H9 (cell line): ENCODE data around the gene IGSF9B. TPM values are rescaled to one million over a fixed set of nuclear protein-coding genes. Genes with fewer than 3 reads are reported as not detected.

Source experiments
- DNase-seq: peaks from one replicate; pipeline ENCODE4 v3.0.0-alpha.2; 2017
- H2AFZ ChIP-seq: one replicate; pipeline ENCODE4 v1.6.1; 2013; ENCODE audit warnings: mild to moderate bottlenecking, low read length, control low read depth, moderate library complexity
- H2AK5ac ChIP-seq: 2 replicates; pipeline ENCODE4 v1.6.1; 2013; ENCODE audit warnings: low read length, control low read depth, mixed read lengths; ENCODE audit not compliant: insufficient read length
- H2BK120ac ChIP-seq: one replicate; pipeline ENCODE4 v1.6.1; 2013; ENCODE audit warnings: low read depth, mild to moderate bottlenecking, low read length, control low read depth, inconsistent platforms; ENCODE audit not compliant: poor library complexity, severe bottlenecking
- H2BK12ac ChIP-seq: 2 replicates; pipeline ENCODE4 v1.6.1; 2013; ENCODE audit warnings: low read length, control low read depth, mixed read lengths, low read depth; ENCODE audit not compliant: insufficient read length
- H2BK15ac ChIP-seq: 2 replicates; pipeline ENCODE4 v1.6.1; 2013; ENCODE audit warnings: low read depth, low read length, control low read depth
- H2BK20ac ChIP-seq: one replicate; pipeline ENCODE4 v1.6.1; 2013; ENCODE audit warnings: low read depth, mild to moderate bottlenecking, low read length, control low read depth, inconsistent platforms; ENCODE audit not compliant: poor library complexity, severe bottlenecking
- H2BK5ac ChIP-seq: 2 replicates; pipeline ENCODE4 v1.6.1; 2013; ENCODE audit warnings: low read length, control low read depth, mixed read lengths; ENCODE audit not compliant: insufficient read length
- H3K14ac ChIP-seq: 2 replicates; pipeline ENCODE4 v1.6.1; 2013; ENCODE audit warnings: low read length, control low read depth; ENCODE audit not compliant: insufficient read depth
- H3K18ac ChIP-seq: 2 replicates; pipeline ENCODE4 v1.6.1; 2013; ENCODE audit warnings: low read depth, mild to moderate bottlenecking, mixed read lengths, low read length, control low read depth; ENCODE audit not compliant: insufficient read length
- H3K23ac ChIP-seq: 2 replicates; pipeline ENCODE4 v1.6.1; 2013; ENCODE audit warnings: low read length, control low read depth, mixed read lengths, low read depth; ENCODE audit not compliant: insufficient read length
- H3K23me2 ChIP-seq: 2 replicates; pipeline ENCODE4 v1.6.1; 2013; ENCODE audit warnings: low read depth, mild to moderate bottlenecking, mixed read lengths, low read length, control low read depth; ENCODE audit not compliant: insufficient read length, poor library complexity, severe bottlenecking
- H3K27ac ChIP-seq: 2 replicates; pipeline ENCODE4 v1.5.1; 2013; ENCODE audit warnings: low read length, control low read depth, mixed read lengths, low read depth; ENCODE audit not compliant: insufficient read length
- H3K27me3 ChIP-seq: 2 replicates; pipeline ENCODE4 v1.6.1; 2013; ENCODE audit warnings: low read length, control low read depth, inconsistent platforms; ENCODE audit not compliant: insufficient read depth
- H3K4ac ChIP-seq: 2 replicates; pipeline ENCODE4 v1.6.1; 2013; ENCODE audit warnings: low read depth, mild to moderate bottlenecking, control low read depth, inconsistent platforms, low read length, moderate library complexity
- H3K4me1 ChIP-seq: 2 replicates; pipeline ENCODE4 v1.6.1; 2013; ENCODE audit warnings: low read length, control low read depth, inconsistent platforms; ENCODE audit not compliant: insufficient read depth
- H3K4me2 ChIP-seq: 2 replicates; pipeline ENCODE4 v1.6.1; 2013; ENCODE audit warnings: low read length, control low read depth, mixed read lengths; ENCODE audit not compliant: insufficient read length, insufficient read depth
- H3K56ac ChIP-seq: 2 replicates; pipeline ENCODE4 v1.6.1; 2013; ENCODE audit warnings: low read depth, mild to moderate bottlenecking, mixed read lengths, low read length, control low read depth; ENCODE audit not compliant: insufficient read length
- H3K79me1 ChIP-seq: 2 replicates; pipeline ENCODE4 v1.6.1; 2013; ENCODE audit warnings: low read depth, mild to moderate bottlenecking, moderate library complexity, low read length, control low read depth, inconsistent platforms; ENCODE audit not compliant: insufficient read depth, poor library complexity, severe bottlenecking
- H3K79me2 ChIP-seq: 2 replicates; pipeline ENCODE4 v1.6.1; 2013; ENCODE audit warnings: low read length, control low read depth, inconsistent platforms; ENCODE audit not compliant: insufficient read depth
- H3K9ac ChIP-seq: 2 replicates; pipeline ENCODE4 v1.6.1; 2013; ENCODE audit warnings: low read length, control low read depth, mixed read lengths; ENCODE audit not compliant: insufficient read length; ENCODE audit errors: extremely low read depth
- H3K9me3 ChIP-seq: one replicate; pipeline ENCODE4 v1.6.1; 2013; ENCODE audit warnings: low read depth, low read length, inconsistent platforms; ENCODE audit not compliant: control insufficient read depth
- H3T11ph ChIP-seq: one replicate; pipeline ENCODE4 v1.6.1; 2013; ENCODE audit warnings: mild to moderate bottlenecking, low read length, control low read depth, inconsistent platforms
- H4K20me1 ChIP-seq: one replicate; pipeline ENCODE4 v1.6.1; 2013; ENCODE audit not compliant: control insufficient read depth, insufficient read length, insufficient read depth
- H4K5ac ChIP-seq: 2 replicates; pipeline ENCODE4 v1.6.1; 2013; ENCODE audit warnings: low read depth, mild to moderate bottlenecking, mixed read lengths, low read length, control low read depth; ENCODE audit not compliant: insufficient read length
- H4K8ac ChIP-seq: replicated peaks from 2 replicates; pipeline ENCODE4 v1.6.1; 2013; ENCODE audit warnings: low read length, control low read depth, mixed read lengths, low read depth; ENCODE audit not compliant: insufficient read length
- H4K91ac ChIP-seq: 2 replicates; pipeline ENCODE4 v1.6.1; 2013; ENCODE audit warnings: low read depth, mild to moderate bottlenecking, moderate library complexity, mixed read lengths, low read length, control low read depth; ENCODE audit not compliant: insufficient read length
- H3K27ac Mint-ChIP-seq, 3 experiments: 2 replicates in 2 of 3; 3 replicates in 1 of 3; pipeline ENCODE4 v1.8.0; 2020 to 2021; ENCODE audit warnings: mixed read lengths in 3 of 3, mild to moderate bottlenecking in 1 of 3, moderate library complexity in 1 of 3
- H3K27me3 Mint-ChIP-seq: 2 replicates; pipeline ENCODE4 v1.8.0; 2021; ENCODE audit warnings: low read depth, mild to moderate bottlenecking, moderate library complexity, mixed read lengths
- H3K36me3 Mint-ChIP-seq, 3 experiments: 2 replicates in 2 of 3; 3 replicates in 1 of 3; pipeline ENCODE4 v1.8.0; 2020 to 2021; ENCODE audit warnings: low read depth in 3 of 3, mixed read lengths in 3 of 3; ENCODE audit not compliant: insufficient read depth in 1 of 3
- H3K4me1 Mint-ChIP-seq, 2 experiments: 2 replicates each; pipeline ENCODE4 v1.8.0; 2020; ENCODE audit warnings: mixed read lengths in 2 of 2
- H3K4me3 Mint-ChIP-seq, 2 experiments: 2 replicates in 1 of 2; 3 replicates in 1 of 2; pipeline ENCODE4 v1.8.0; 2020 to 2021; ENCODE audit warnings: mild to moderate bottlenecking in 2 of 2, mixed read lengths in 2 of 2, moderate library complexity in 1 of 2
- H3K9me3 Mint-ChIP-seq, 2 experiments: 2 replicates in 1 of 2; 3 replicates in 1 of 2; pipeline ENCODE4 v1.8.0; 2020; ENCODE audit warnings: mild to moderate bottlenecking in 2 of 2, mixed read lengths in 2 of 2, moderate library complexity in 1 of 2
- WGBS: extraction: QIAGEN DNeasy Blood & Tissue Kit; methylation state at CpG from one replicate; pipeline ENCODE4 v1.1.7; 2013; ENCODE audit warnings: missing lambda C conversion rate, low lambda C conversion rate, mixed read lengths; ENCODE audit not compliant: insufficient read length; ENCODE audit errors: extremely low coverage; 5-methylcytosine and 5-hydroxymethylcytosine counted together
- total RNA-seq: library from RNA; stranded (reverse); gene quantifications from 2 replicates; pipeline ENCODE4 v1.2.1, GENCODE V29; 2021
- TF ChIP-seq, protein P1 (sequence below): fragments of 200-600 bp; sonication (generic); conservative IDR thresholded peaks from 3 replicates; pipeline ENCODE4 v1.8.0; 2021; ENCODE audit warnings: antibody characterized with exemption, mild to moderate bottlenecking

IGSF9B gene
- total RNA-seq, 1 experiment from 2014 or later = 25.7 TPM

DNA sequence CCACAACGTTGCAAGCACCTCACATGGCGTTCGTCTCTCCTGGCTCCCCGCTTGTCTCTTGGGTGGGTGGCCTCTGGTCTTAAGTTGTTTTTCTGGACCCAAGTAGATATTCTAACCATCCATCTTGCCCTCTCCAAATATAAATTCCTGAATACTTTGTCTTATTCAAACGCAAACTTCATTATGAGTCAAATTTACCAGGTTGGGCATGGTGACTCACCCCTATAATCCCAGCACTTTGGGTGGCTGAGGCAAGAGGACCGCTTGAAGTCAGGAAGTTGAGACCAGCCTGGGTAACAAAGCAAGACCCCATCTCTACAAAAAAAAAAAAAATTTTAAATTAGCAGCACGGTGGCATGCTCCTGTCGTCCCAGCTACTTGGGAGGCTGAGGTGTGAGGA, 5.1 kb upstream of the IGSF9B start:
- H2AFZ ChIP-seq = no peak overlapping the region
- H3K9me3 ChIP-seq = no peaks in the 10 kb centered on the region
- H3K79me2 ChIP-seq = no peaks in the 10 kb centered on the region
- H3K4me1 Mint-ChIP-seq = peaks cover 10 to 16% of the 10 kb centered on the region in 2 experiments
- H3K18ac ChIP-seq = no peak overlapping the region
- no peak overlapping the region for H4K5ac ChIP-seq
- H2BK12ac ChIP-seq = no peak overlapping the region
- no peak overlapping the region for H3K27ac ChIP-seq
- no peaks in the 10 kb centered on the region; the same call in 1 of the 2 replicates for H3K27me3 ChIP-seq
- H3K4me2 ChIP-seq = no peak overlapping the region
- peaks cover 0 to 20% of the 10 kb centered on the region in 2 experiments; a peak in 3 of 5 replicates for H3K9me3 Mint-ChIP-seq
- H3K4me1 ChIP-seq = peaks cover 5% of the 10 kb centered on the region; the same call in 1 of the 2 replicates
- no peak overlapping the region for H3K9ac ChIP-seq
- H3K27ac Mint-ChIP-seq = no peak overlapping the region; a peak in 1 of 7 replicates
- H3K4me3 Mint-ChIP-seq = no peak overlapping the region
- peaks cover 0 to 8% (median 5%) of the 10 kb centered on the region in 3 experiments; a peak in 6 of 7 replicates for H3K36me3 Mint-ChIP-seq
- H3K23ac ChIP-seq = no peak overlapping the region
- no peak overlapping the region for H2BK120ac ChIP-seq
- H3T11ph ChIP-seq = no peak overlapping the region
- H3K56ac ChIP-seq = no peak overlapping the region
- WGBS = no CpG with 5 or more reads among the region's 8 CpGs
- H4K91ac ChIP-seq = no peak overlapping the region
- no peak for DNase-seq
- no peaks in the 10 kb centered on the region for H3K79me1 ChIP-seq
- H3K27me3 Mint-ChIP-seq = peaks cover 61% of the 10 kb centered on the region
- H2AK5ac ChIP-seq = no peak overlapping the region
- H2BK20ac ChIP-seq = no peak overlapping the region
- H3K4ac ChIP-seq = no peak overlapping the region
- H4K8ac ChIP-seq = no peak overlapping the region
- no peak overlapping the region for H2BK5ac ChIP-seq
- no peak overlapping the region for H2BK15ac ChIP-seq
- TF ChIP-seq, protein P1, sequence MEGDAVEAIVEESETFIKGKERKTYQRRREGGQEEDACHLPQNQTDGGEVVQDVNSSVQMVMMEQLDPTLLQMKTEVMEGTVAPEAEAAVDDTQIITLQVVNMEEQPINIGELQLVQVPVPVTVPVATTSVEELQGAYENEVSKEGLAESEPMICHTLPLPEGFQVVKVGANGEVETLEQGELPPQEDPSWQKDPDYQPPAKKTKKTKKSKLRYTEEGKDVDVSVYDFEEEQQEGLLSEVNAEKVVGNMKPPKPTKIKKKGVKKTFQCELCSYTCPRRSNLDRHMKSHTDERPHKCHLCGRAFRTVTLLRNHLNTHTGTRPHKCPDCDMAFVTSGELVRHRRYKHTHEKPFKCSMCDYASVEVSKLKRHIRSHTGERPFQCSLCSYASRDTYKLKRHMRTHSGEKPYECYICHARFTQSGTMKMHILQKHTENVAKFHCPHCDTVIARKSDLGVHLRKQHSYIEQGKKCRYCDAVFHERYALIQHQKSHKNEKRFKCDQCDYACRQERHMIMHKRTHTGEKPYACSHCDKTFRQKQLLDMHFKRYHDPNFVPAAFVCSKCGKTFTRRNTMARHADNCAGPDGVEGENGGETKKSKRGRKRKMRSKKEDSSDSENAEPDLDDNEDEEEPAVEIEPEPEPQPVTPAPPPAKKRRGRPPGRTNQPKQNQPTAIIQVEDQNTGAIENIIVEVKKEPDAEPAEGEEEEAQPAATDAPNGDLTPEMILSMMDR = no peak
- H3K14ac ChIP-seq = no peak overlapping the region
- no peaks in the 10 kb centered on the region for H3K23me2 ChIP-seq
- H4K20me1 ChIP-seq = no peaks in the 10 kb centered on the region
